DOHH2 (cell line): ENCODE results near the gene FSIP2.

Source experiments
- H3F3A ChIP-seq: fragments of 200-600 bp; sonication (generic), shearing (Covaris generic); 2 replicates; pipeline ENCODE4 v1.6.0; 2016; ENCODE audit warnings: antibody characterized with exemption, mild to moderate bottlenecking; ENCODE audit not compliant: control insufficient read depth, insufficient read depth
- H3K27ac ChIP-seq: fragments of 200-600 bp; sonication (generic); 2 replicates; pipeline ENCODE4 v1.5.1; 2014; ENCODE audit warnings: low read depth, mild to moderate bottlenecking, low read length, moderate library complexity
- H3K27me3 ChIP-seq: fragments of 200-600 bp; sonication (generic); 2 replicates; pipeline ENCODE4 v1.6.1; 2014; ENCODE audit warnings: mild to moderate bottlenecking, low read length, mixed read lengths; ENCODE audit not compliant: control insufficient read depth
- H3K36me3 ChIP-seq: fragments of 200-600 bp; sonication (generic); 2 replicates; pipeline ENCODE4 v1.6.1; 2014; ENCODE audit warnings: mild to moderate bottlenecking, low read length, moderate library complexity, mixed read lengths; ENCODE audit not compliant: control insufficient read depth
- H3K4me1 ChIP-seq: fragments of 200-600 bp; sonication (generic); 2 replicates; pipeline ENCODE4 v1.6.1; 2014; ENCODE audit warnings: mild to moderate bottlenecking, low read length, mixed read lengths; ENCODE audit not compliant: control insufficient read depth
- H3K4me2 ChIP-seq: fragments of 200-600 bp; sonication (generic); 2 replicates; pipeline ENCODE4 v1.6.0; 2014; ENCODE audit warnings: mild to moderate bottlenecking, low read length, moderate library complexity
- H3K4me3 ChIP-seq: fragments of 200-600 bp; sonication (generic); 2 replicates; pipeline ENCODE4 v1.5.1; 2014; ENCODE audit warnings: mild to moderate bottlenecking, low read length, mixed read lengths
- H3K79me2 ChIP-seq: fragments of 200-600 bp; sonication (generic); 2 replicates; pipeline ENCODE4 v1.6.1; 2014; ENCODE audit warnings: mild to moderate bottlenecking, low read length, mixed read lengths; ENCODE audit not compliant: control insufficient read depth
- H3K9me2 ChIP-seq: fragments of 200-600 bp; sonication (generic); replicated peaks from 2 replicates; pipeline ENCODE4 v1.6.1; 2014; ENCODE audit warnings: mild to moderate bottlenecking, low read length, mixed read lengths; ENCODE audit not compliant: control insufficient read depth
- H3K9me3 ChIP-seq: fragments of 200-600 bp; sonication (generic); 2 replicates; pipeline ENCODE4 v1.6.1; 2014; ENCODE audit warnings: antibody characterized with exemption, low read length, mixed read lengths; ENCODE audit not compliant: control insufficient read depth, insufficient read depth
- H4K20me1 ChIP-seq: fragments of 200-600 bp; sonication (generic); 2 replicates; pipeline ENCODE4 v1.6.0; 2014; ENCODE audit warnings: low read depth, mild to moderate bottlenecking, antibody characterized with exemption, low read length, moderate library complexity; ENCODE audit not compliant: control insufficient read depth, insufficient read depth
- CTCF ChIP-seq: fragments of 200-600 bp; sonication (generic); IDR thresholded peaks from one replicate; pipeline ENCODE4 v1.5.1; 2014; ENCODE audit warnings: antibody characterized with exemption, mild to moderate bottlenecking, low read depth, low read length; ENCODE audit not compliant: poor library complexity, severe bottlenecking
- EZH2phosphoT487 ChIP-seq: fragments of 200-600 bp; sonication (generic); IDR thresholded peaks from 2 replicates; pipeline ENCODE4 v1.6.1; 2017; ENCODE audit warnings: borderline replicate concordance, mild to moderate bottlenecking, antibody characterized with exemption, low read length, moderate library complexity, mixed read lengths

Gene FSIP2

GRCh38 chr2:185807351-185807750, 68.7 kb downstream of the FSIP2 start:
- no peaks in the 10 kb centered on the region for H3K9me2 ChIP-seq
- no peaks in the 10 kb centered on the region for H3K4me1 ChIP-seq
- H3K36me3 ChIP-seq, result no peaks in the 10 kb centered on the region
- H3F3A ChIP-seq, result no peaks in the 10 kb centered on the region
- TF ChIP-seq EZH2phosphoT487, result no peak
- no peak for TF ChIP-seq CTCF
- H4K20me1 ChIP-seq, result no peaks in the 10 kb centered on the region
- H3K4me3 ChIP-seq, result no peak overlapping the region
- H3K79me2 ChIP-seq, result no peaks in the 10 kb centered on the region
- H3K9me3 ChIP-seq, result no peaks in the 10 kb centered on the region
- no peak overlapping the region for H3K27ac ChIP-seq
- no peaks in the 10 kb centered on the region for H3K27me3 ChIP-seq
- no peak overlapping the region for H3K4me2 ChIP-seq

DNA sequence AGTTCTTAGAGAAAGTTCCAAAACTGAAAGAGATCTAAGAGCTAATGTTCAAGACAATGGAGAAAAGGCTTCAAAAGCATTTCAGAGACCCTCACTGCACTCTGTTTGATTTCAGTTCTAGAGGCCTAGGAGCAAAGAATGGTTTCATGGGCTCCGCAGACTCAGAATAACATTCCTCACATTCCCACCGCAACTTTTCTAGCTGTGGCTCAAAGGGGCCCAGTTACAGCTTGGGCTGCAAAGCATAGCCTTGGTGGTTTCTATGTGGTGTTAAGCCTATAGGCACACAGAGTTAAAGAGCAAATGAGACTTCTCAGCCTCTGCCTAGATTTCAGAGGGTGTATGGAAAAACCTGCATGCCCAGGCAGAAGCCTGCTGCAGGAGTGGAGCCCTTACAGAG, 73.0 kb downstream of the FSIP2 start:
- Histone ChIP-seq H3K4me3 (no peak overlapping the region), H3K9me2 (no peaks in the 10 kb centered on the region), H3K4me1 (no peaks in the 10 kb centered on the region), H3K36me3 (no peaks in the 10 kb centered on the region), H3K79me2 (no peaks in the 10 kb centered on the region), H3K4me2 (no peak overlapping the region), H3F3A (no peaks in the 10 kb centered on the region), H4K20me1 (no peaks in the 10 kb centered on the region), H3K9me3 (no peaks in the 10 kb centered on the region), H3K27me3 (no peaks in the 10 kb centered on the region), H3K27ac (no peak overlapping the region)
- TF ChIP-seq EZH2phosphoT487, result no peak
- no peak for TF ChIP-seq CTCF

GRCh38 chr2:185813707-185814106, 75.1 kb downstream of the FSIP2 start:
- Histone ChIP-seq H3K27me3 (no peaks in the 10 kb centered on the region), H3F3A (no peaks in the 10 kb centered on the region), H4K20me1 (no peaks in the 10 kb centered on the region), H3K4me3 (no peak overlapping the region), H3K9me3 (no peaks in the 10 kb centered on the region), H3K79me2 (no peaks in the 10 kb centered on the region), H3K4me1 (no peaks in the 10 kb centered on the region), H3K4me2 (no peak overlapping the region), H3K27ac (no peak overlapping the region), H3K36me3 (no peaks in the 10 kb centered on the region), H3K9me2 (no peaks in the 10 kb centered on the region)
- no peak for TF ChIP-seq EZH2phosphoT487
- no peak for TF ChIP-seq CTCF

- Histone ChIP-seq H3K9me3 (no peaks in the 10 kb centered on the region), H4K20me1 (no peaks in the 10 kb centered on the region), H3K4me2 (no peak overlapping the region), H3K79me2 (no peaks in the 10 kb centered on the region), H3K27me3 (no peaks in the 10 kb centered on the region), H3K4me3 (no peak overlapping the region), H3K27ac (no peak overlapping the region), H3K4me1 (no peaks in the 10 kb centered on the region), H3K36me3 (no peaks in the 10 kb centered on the region), H3K9me2 (no peaks in the 10 kb centered on the region), H3F3A (no peaks in the 10 kb centered on the region)
- TF ChIP-seq CTCF, result no peak
- TF ChIP-seq EZH2phosphoT487, result no peak
These were observed 79.4 kb downstream of the FSIP2 start for GRCh38 chr2:185817991-185818390.
